GM19455 (cell line): ENCODE data around the gene EMX2.
A peak's percentile ranks its signal among the peaks of the same experiment; 100 is the strongest.

Experiments used
- ATAC-seq: cut with Tn5 transposase; IDR thresholded peaks from one replicate; pipeline ENCODE4 v1.9.1; 2021; ENCODE audit not compliant: unreplicated experiment

EMX2 gene

GRCh38 chr10:117531371-117532002, 11.1 kb upstream of the EMX2 start:
- ATAC-seq: no peak

- ATAC-seq: no peak
Observed at GRCh38 chr10:117532003-117532385, 10.6 kb upstream of the EMX2 start.

- ATAC-seq: no peak
Observed at GRCh38 chr10:117532451-117533107, 10.0 kb upstream of the EMX2 start.

GRCh38 chr10:117533507-117534281, 8.9 kb upstream of the EMX2 start:
- ATAC-seq: no peak

- ATAC-seq: no peak
Observed at GRCh38 chr10:117534321-117535297, 7.9 kb upstream of the EMX2 start.

- no peak for ATAC-seq
Observed at GRCh38 chr10:117535298-117536071, 7.1 kb upstream of the EMX2 start.

- no peak for ATAC-seq
Observed at GRCh38 chr10:117536072-117536865, 6.3 kb upstream of the EMX2 start.

- ATAC-seq: no peak
Observed at GRCh38 chr10:117536866-117537435, 5.6 kb upstream of the EMX2 start.

GRCh38 chr10:117537436-117537903, 5.1 kb upstream of the EMX2 start:
- no peak for ATAC-seq

GRCh38 chr10:117537904-117538524, 4.5 kb upstream of the EMX2 start:
- peak; percentile 53 for ATAC-seq

GRCh38 chr10:117539361-117539773, 3.2 kb upstream of the EMX2 start:
- ATAC-seq: no peak

GRCh38 chr10:117539903-117540639, 2.5 kb upstream of the EMX2 start:
- no peak for ATAC-seq

GRCh38 chr10:117540640-117541404, 1.7 kb upstream of the EMX2 start:
- ATAC-seq: no peak

GRCh38 chr10:117541405-117541908, 1.1 kb upstream of the EMX2 start:
- ATAC-seq: no peak

- no peak for ATAC-seq
Observed at GRCh38 chr10:117541909-117542705, 439 bp upstream of the EMX2 start.
